AG10803 (cell line): ENCODE results near the gene SELPLG.
"Not testable (repeated sequence)": the region's sequence is repeated elsewhere in the genome, so short reads cannot be mapped to it uniquely, and the experiment has no call there.

ENCODE experiments used
- DNase-seq: peaks from one replicate; pipeline ENCODE4 v3.0.0; 2010; ENCODE audit warnings: low read depth
- H3K4me3 ChIP-seq: 2 replicates; pipeline ENCODE4 v1.5.1; 2011; ENCODE audit warnings: mild to moderate bottlenecking, low read length, control low read depth
- CTCF ChIP-seq: conservative IDR thresholded peaks from 2 replicates; pipeline ENCODE4 v1.5.1; 2011; ENCODE audit warnings: mild to moderate bottlenecking, low read length, control low read depth, inconsistent platforms

Gene SELPLG

DNA sequence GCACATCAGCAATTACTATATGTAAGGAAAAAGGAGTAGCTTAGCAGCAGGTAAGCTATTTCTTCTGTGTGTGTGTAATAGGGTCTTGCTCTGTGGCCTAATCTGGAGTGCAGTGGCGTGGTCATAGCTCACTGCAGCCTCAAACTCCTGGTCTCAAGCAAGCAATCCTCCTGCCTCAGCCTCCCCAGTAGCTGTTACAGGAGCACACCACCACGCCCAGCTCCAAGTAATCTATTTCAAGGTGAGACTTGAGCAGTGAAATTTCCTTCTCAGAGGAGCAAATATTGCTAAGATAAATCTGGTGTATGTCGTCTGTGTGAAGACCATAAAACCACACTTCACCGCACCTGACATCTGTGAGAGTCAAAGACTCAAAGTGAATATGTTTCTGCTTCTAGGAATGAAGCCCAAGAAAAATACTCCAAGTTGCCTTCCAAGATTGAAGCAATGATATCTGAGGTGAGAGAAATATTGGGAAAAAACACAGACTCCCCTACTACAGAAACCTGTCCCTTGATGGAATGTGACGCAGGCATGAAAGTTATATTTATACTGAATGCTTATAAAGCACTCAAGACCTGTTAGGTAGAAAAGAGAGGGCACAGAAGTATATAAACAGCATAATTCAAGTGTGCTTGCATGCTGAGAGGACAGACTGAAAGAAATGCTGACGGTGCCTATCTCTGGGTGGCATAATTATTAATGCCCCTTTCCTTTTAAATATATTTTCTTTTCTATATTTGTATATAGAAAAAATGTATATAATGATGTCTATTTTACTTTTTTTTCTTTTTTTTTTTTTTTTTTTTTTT, 2.5 kb upstream of the SELPLG start:
- H3K4me3 ChIP-seq = no peak overlapping the region
- DNase-seq = no peak
- no peak for TF ChIP-seq CTCF

GRCh38 chr12:108635201-108635996, 1.7 kb upstream of the SELPLG start:
- DNase-seq = peak; percentile 37
- TF ChIP-seq CTCF = no peak
- H3K4me3 ChIP-seq = no peak overlapping the region

DNA sequence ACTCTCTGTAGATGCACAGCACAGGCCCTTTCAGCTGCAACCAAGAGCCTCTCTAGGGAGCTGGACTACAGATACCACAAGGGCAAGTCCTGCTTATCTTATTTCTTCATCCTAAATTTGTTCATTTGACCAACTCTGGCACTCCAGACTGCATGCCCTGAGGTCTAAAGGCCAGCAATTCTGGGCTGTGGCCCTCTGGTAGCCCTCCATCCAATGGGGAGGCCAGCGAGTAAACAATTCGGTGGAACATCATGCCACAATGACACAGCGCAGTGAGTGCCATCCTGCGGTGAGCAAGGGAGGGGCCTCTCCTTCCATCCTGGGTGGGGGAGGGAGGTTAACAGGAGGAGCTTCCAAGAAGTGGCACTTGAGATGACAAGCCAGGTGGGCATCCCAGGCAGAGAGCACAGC, 652 bp upstream of the SELPLG start:
- no peak overlapping the region for H3K4me3 ChIP-seq
- no peak for TF ChIP-seq CTCF
- DNase-seq = no peak

GRCh38 chr12:108633081-108633533, 587 bp downstream of the SELPLG start:
- TF ChIP-seq CTCF = no peak
- no peak for DNase-seq
- H3K4me3 ChIP-seq = no peak overlapping the region

DNA sequence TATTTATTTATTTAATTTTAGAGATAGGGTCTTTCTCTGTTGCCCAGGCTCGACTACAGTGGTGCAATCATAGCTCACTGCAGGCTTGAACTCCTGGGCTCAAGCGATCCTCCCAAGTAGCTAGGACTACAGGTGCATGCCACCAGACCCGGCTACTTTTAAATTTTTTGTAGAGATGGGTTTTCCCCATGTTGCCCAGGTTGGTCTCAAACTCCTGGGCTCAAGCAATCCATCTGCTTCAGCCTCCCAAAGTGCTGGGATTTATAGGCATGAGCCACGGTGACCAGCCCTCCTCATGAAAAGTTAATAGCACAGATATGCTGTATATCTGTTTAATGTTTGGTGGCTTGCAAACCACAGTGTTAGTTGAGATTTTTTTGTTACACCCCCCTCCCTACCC, 2.4 kb downstream of the SELPLG start:
- DNase-seq, H3K4me3 ChIP-seq: not testable (repeated sequence)

GRCh38 chr12:108630481-108631207, 3.0 kb downstream of the SELPLG start:
- peak; percentile 77 for DNase-seq
- no peak overlapping the region for H3K4me3 ChIP-seq
- TF ChIP-seq CTCF = no peak

DNA sequence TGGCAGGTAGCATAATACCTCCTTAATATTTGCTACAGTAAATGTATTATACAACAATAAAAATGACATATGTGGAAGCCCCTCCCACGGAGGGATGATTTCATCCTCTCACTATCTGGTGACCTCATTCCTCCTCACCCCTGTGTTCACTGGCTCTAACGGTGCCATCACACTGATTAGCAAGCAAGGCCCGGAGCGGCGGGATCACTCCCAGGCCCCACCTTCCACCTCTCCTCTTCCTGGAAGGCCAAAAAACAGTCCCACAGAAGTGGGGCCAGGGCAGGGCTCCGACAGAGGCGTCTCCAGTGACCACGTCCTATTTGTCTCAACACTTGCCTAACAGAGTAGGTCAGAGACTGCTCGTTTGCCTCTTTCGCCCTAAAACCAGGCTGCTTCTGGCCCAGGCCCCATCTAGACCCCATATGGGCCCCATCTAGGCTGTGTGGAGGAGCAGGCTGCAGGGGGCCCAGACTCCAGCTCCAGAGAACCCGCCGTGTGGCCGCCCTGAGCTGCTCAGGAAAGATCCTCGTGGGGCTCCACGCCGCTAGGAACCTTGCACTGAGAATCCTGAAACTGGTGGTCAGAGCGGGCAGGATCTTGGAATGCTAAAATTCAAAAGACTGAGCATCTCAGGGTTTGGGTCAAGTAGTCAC, 3.7 kb downstream of the SELPLG start:
- peak; percentile 81 for DNase-seq
- TF ChIP-seq CTCF = no peak
- no peak overlapping the region for H3K4me3 ChIP-seq
